GM12892 (cell line): Measurements from ENCODE around the gene RNF6.

ENCODE experiments used
- POLR2A ChIP-seq: IDR thresholded peaks from 2 replicates; pipeline ENCODE4 v1.6.1; 2011; ENCODE audit warnings: low read depth, low read length, control low read depth
- POLR2AphosphoS5 ChIP-seq: IDR thresholded peaks from 2 replicates; pipeline ENCODE4 v1.6.1; 2011; ENCODE audit warnings: low read depth, low read length, control low read depth

DNA sequence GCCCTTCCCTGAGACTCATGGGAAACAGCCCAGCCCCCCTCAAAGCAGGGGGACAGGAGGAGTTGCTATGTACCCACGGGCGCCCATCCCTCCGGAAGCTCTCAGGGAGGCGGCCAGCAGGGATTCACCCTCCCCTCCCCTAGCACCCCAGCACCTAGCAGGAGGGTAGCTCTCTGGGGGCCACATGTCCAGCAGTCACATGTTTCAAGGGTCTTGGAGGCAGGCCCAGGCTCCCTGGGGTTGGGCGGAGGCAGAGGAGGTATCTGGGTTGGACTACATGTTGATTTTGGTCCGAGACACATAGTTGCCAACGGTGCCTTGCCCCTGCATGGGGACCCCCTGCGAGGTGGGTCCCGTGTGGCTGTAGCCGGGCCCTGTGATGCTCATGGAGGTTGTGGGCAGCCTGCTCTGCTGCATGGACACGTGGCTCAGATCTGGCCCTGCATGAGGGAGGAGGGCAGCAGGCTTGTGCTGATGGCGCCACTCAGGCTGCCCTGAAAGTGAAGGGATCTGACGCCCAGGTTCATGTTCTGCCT is 7.0 kb upstream of the RNF6 start:
- no peak for TF ChIP-seq POLR2A
- no peak for TF ChIP-seq POLR2AphosphoS5
